Renal cortex interstitium (tissue), 15 donors: ENCODE results near the gene SDHAF2. TPM values are rescaled to one million over a fixed set of nuclear protein-coding genes. Genes with fewer than 3 reads are reported as not detected.
"Not testable (repeated sequence)": the region's sequence is repeated elsewhere in the genome, so short reads cannot be mapped to it uniquely, and the experiment has no call there.

Experiments used
- DNase-seq, 11 donors: peaks; one replicate each; pipeline ENCODE4 v3.0.0-alpha.2; 2013; ENCODE audit warnings: low read depth in 9 of 11, low spot score in 4 of 11; ENCODE audit errors: extremely low read depth in 1 of 11
- long read RNA-seq, 16 experiments: transcript quantifications; one replicate each; lab custom pipeline, GENCODE V29; 2026
- polyA plus RNA-seq, 3 donors: library from polyadenylated mRNA; unstranded; fragments of 120-200 nt; gene quantifications; one replicate each; pipeline ENCODE4 v1.2.1, GENCODE V29; 2013; ENCODE audit not compliant: insufficient read length in 3 of 3

SDHAF2 gene
- 10 to 100 TPM; 50.2 to 53.7 (median 50.4) TPM for polyA plus RNA-seq
- long read RNA-seq, donor 1, transcript SDHAF2-206 (2 exons, 835 nt), result minor isoform, 5 of 37 reads
- long read RNA-seq, donor 1, transcript SDHAF2-201 (4 exons, 2,033 nt), result major isoform, 15 of 37 reads
- long read RNA-seq, donor 1, partial matches to known transcripts, result 13 of 37 reads
- long read RNA-seq, donor 1, other reads (novel, unspliced or antisense), result 0 of 37 reads
- long read RNA-seq, donor 2, transcript SDHAF2-201 (4 exons, 2,033 nt), result major isoform, 28 of 50 reads
- long read RNA-seq, donor 2, transcript SDHAF2-206 (2 exons, 835 nt), result minor isoform, 5 of 50 reads
- long read RNA-seq, donor 2, partial matches to known transcripts, result 13 of 50 reads
- long read RNA-seq, donor 2, other reads (novel, unspliced or antisense), result 0 of 50 reads
- long read RNA-seq, donor 3, transcript SDHAF2-206 (2 exons, 835 nt), result minor isoform, 6 of 35 reads
- long read RNA-seq, donor 3, transcript SDHAF2-201 (4 exons, 2,033 nt), result major isoform, 28 of 35 reads
- long read RNA-seq, donor 3, partial matches to known transcripts, result 0 of 35 reads
- long read RNA-seq, donor 3, other reads (novel, unspliced or antisense), result 0 of 35 reads
- long read RNA-seq, donor 4, transcript SDHAF2-201 (4 exons, 2,033 nt), result major isoform, 12 of 26 reads
- long read RNA-seq, donor 4, transcript SDHAF2-206 (2 exons, 835 nt), result minor isoform, 9 of 26 reads
- long read RNA-seq, donor 4, partial matches to known transcripts, result 0 of 26 reads
- long read RNA-seq, donor 4, other reads (novel, unspliced or antisense), result 0 of 26 reads
- long read RNA-seq, donor 5, result 0 reads
- long read RNA-seq, donor 6, transcript SDHAF2-201 (4 exons, 2,033 nt), result major isoform, 17 of 23 reads
- long read RNA-seq, donor 6, partial matches to known transcripts, result 0 of 23 reads
- long read RNA-seq, donor 6, other reads (novel, unspliced or antisense), result 0 of 23 reads
- long read RNA-seq, donor 7, transcript SDHAF2-201 (4 exons, 2,033 nt), result major isoform, 22 of 40 reads
- long read RNA-seq, donor 7, transcript SDHAF2-206 (2 exons, 835 nt), result minor isoform, 15 of 40 reads
- long read RNA-seq, donor 7, partial matches to known transcripts, result 0 of 40 reads
- long read RNA-seq, donor 7, other reads (novel, unspliced or antisense), result 0 of 40 reads
- long read RNA-seq, donor 8, transcript SDHAF2-201 (4 exons, 2,033 nt), result major isoform, 34 of 53 reads
- long read RNA-seq, donor 8, transcript SDHAF2-206 (2 exons, 835 nt), result minor isoform, 13 of 53 reads
- long read RNA-seq, donor 8, partial matches to known transcripts, result 0 of 53 reads
- long read RNA-seq, donor 8, other reads (novel, unspliced or antisense), result 0 of 53 reads
- long read RNA-seq, donor 9, transcript SDHAF2-201 (4 exons, 2,033 nt), result major isoform, 16 of 21 reads
- long read RNA-seq, donor 9, partial matches to known transcripts, result 0 of 21 reads
- long read RNA-seq, donor 9, other reads (novel, unspliced or antisense), result 0 of 21 reads
- long read RNA-seq, donor 10, transcript SDHAF2-201 (4 exons, 2,033 nt), result major isoform, 22 of 33 reads
- long read RNA-seq, donor 10, transcript SDHAF2-206 (2 exons, 835 nt), result minor isoform, 9 of 33 reads
- long read RNA-seq, donor 10, partial matches to known transcripts, result 0 of 33 reads
- long read RNA-seq, donor 10, other reads (novel, unspliced or antisense), result 0 of 33 reads
- long read RNA-seq, donor 11, transcript SDHAF2-206 (2 exons, 835 nt), result minor isoform, 5 of 21 reads
- long read RNA-seq, donor 11, transcript SDHAF2-201 (4 exons, 2,033 nt), result major isoform, 14 of 21 reads
- long read RNA-seq, donor 11, partial matches to known transcripts, result 0 of 21 reads
- long read RNA-seq, donor 11, other reads (novel, unspliced or antisense), result 0 of 21 reads
- long read RNA-seq, donor 12, transcript SDHAF2-201 (4 exons, 2,033 nt), result major isoform, 20 of 21 reads
- long read RNA-seq, donor 12, partial matches to known transcripts, result 0 of 21 reads
- long read RNA-seq, donor 12, other reads (novel, unspliced or antisense), result 0 of 21 reads
- long read RNA-seq, donor 13, result 0 reads
- long read RNA-seq, donor 14, transcript SDHAF2-201 (4 exons, 2,033 nt), result major isoform, 22 of 34 reads
- long read RNA-seq, donor 14, transcript SDHAF2-206 (2 exons, 835 nt), result minor isoform, 10 of 34 reads
- long read RNA-seq, donor 14, partial matches to known transcripts, result 0 of 34 reads
- long read RNA-seq, donor 14, other reads (novel, unspliced or antisense), result 0 of 34 reads
- long read RNA-seq, donor 15, partial matches to known transcripts, result 0 of 6 reads
- long read RNA-seq, donor 15, other reads (novel, unspliced or antisense), result 0 of 6 reads
- long read RNA-seq, donor 16, transcript SDHAF2-206 (2 exons, 835 nt), result minor isoform, 23 of 95 reads
- long read RNA-seq, donor 16, transcript SDHAF2-201 (4 exons, 2,033 nt), result major isoform, 60 of 95 reads
- long read RNA-seq, donor 16, partial matches to known transcripts, result 8 of 95 reads
- long read RNA-seq, donor 16, other reads (novel, unspliced or antisense), result 0 of 95 reads

DNA sequence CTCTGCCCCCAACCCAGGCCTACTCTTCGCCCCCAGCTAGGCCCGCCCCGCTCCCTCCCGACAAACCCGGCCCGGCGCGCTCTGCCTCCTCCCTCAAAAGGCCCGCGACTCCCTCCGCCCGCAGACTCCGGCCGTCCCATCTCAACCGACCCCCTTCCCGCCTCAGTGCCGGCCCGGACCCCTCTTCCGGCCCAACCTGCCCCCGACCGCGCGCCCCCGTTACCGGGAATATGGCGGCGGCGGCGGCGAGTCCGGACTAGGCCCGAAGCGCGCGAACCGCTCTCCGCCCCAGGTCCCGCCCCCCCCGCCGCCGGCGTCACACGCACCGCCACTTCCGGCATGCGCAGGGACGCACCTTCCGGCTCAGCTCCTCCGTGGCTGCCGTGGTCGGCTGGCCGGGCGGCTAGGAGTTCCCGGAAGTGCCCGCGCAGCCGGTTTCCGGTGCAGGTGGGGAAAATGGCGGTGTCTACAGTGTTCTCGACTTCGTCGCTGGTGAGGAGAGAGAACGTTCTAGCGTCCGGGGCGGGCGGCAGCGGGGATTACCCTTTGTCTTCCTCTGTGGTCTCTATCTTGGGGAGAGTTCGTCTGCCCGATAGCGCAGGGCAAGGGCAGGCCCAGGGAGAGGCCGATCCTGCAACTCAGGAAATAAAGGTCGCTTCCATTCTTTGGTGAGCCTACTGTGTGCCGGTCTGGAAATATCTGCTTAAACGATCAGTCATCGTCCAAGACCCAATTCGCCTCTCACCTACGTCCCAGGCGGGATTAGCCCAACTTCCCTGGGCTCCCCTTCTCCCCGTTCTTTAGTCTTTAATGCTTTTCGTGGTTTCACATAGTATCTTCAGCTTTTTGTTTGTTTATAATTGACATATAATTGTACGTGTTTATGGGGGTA lies at the start of gene SDHAF2, which contains the start of gene CPSF7:
Gene SDHAF2 (plus strand): TSS at position 434 of the 892 bp plus-strand sequence. CDS start 23 bp downstream, at position 457.
Gene CPSF7 (minus strand): TSS at position 285 of the 892 bp plus-strand sequence. CDS start 740 bp downstream, outside the sequence.
- peak; percentile 74 to 94 (median 91) for DNase-seq

DNA sequence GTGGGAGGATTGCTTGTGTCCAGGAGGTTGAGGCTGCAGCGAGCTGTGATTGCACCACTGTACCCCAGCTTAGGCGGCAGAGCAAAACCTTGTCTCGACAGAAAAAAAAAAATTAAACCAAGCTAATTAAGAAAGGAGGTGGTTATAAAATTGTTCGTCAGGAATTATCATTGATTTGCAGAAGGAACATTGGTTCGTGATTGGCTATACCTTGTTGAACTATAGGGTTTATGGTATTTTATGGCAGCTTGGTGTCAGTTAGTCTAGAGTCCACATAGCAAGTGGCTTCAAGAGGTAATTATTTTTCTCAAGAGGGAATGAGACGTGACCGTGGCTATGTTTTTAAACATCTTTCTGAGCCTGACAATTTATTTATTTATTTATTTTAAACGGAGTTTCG lies 49.0 kb upstream of the SDHAF2 start:
- no peak for DNase-seq

DNA sequence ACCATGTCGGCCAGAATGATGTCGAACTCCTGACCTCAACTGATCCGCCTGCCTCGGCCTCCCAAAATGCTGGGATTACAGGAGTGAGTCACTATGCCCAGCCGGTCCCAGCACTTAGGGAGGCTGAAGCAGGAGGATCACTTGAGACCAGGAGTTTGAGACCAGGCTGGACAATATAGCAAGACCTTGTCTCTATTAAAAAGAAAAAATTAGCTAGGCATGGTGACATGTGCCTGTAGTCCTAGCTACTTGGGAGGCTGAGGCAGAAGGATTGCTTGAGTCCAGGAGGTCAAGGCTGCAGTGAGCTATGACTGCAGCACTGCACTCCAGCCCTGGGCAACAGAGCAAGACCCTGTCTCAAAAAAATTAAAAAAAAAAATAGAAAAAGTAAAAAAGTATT lies 46.1 kb upstream of the SDHAF2 start:
- DNase-seq, result not testable (repeated sequence)

DNA sequence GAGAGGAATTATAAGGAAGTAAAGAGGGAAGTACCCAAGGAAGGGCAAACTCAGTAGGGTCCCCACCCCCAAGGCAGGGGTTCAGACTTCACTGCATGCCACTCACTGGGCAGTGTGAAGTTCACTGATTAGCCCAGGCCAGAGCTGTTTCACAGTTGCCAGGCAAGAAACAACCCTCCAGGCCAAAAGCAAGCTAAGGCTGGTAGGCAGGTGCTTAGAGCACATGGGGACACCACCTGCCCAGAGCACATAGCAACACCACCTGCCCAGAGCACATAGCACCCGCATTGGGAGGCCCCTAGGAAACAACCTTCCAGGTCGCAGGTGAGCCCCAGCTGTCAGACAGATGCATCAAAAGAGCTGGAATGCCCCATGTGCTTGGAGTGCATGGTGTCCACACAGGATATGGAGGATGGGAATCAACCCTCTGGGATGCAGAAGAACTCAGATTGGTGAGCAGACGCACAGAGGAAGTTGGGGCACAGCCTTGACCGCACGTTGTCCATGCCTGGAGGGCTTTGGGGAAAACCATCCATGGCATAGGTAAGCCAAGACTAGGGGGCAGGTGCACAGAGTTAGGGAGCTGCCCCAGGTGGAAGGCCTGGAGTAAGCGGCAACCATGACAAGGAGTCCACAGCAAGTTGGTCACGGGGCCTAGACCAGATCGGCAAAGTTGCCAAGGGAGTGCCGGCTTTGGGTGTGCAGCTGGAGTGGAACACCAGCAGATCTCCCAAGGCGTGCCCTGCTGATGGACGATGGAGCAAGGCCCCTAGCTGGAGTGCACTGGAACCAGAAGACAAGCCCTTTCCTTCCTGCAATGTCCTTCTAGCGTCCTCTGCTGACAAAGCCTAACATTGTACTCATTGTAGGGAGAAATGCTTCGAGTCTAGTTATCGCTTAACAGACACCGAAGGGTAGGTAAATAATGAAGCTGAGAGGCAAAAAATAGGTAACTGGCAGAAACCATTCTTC lies 45.4 kb upstream of the SDHAF2 start:
- no peak for DNase-seq

DNA sequence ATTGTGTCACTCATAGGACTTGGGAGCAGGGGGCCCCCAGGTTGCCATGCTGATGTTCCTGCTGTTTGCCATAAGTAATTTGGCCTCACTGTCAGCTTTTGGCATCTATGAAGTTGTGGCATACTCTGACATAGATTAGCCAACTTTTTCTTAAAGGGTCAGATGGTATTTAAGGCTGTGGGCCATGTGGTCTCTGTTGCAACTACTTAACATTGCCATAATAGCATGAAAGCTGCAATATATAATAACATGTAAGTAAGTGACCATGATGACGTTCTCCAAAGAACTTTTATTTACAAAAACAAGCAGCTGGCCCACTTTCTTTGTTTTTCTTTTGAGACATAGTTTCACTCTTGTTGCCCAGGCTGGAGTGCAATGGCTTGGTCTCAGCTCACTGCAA lies 39.8 kb upstream of the SDHAF2 start:
- DNase-seq, result no peak

DNA sequence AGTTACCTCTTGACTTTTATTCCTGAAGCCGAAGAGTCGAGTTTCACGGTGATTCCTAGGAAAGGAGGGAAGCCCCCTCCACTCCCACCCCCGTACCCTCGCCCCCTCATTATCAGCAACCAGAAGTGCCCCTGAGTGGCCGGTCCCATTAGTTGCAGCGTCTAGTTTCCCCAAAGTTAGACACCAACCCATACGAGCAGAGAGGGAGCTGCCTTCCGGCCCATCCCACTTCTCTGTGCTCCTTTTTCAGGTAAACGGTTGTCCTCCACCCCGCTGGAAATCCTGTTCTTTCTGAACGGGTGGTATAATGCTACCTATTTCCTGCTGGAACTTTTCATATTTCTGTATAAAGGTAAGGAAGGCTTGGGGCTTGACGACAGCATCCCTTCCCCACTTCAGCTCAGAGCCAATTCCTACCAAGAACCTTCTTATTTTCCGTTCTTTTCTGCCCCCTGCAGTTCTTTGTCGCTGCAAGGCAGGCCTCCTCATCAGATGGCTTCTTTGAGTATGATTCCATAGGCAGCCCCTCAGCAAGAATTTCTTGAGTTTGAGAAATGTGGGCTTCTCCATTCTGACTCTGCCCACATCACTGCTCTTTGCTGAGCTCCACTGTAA lies 36.8 kb upstream of the SDHAF2 start:
- DNase-seq, result peak in 1 of 11 donors; percentile 8

DNA sequence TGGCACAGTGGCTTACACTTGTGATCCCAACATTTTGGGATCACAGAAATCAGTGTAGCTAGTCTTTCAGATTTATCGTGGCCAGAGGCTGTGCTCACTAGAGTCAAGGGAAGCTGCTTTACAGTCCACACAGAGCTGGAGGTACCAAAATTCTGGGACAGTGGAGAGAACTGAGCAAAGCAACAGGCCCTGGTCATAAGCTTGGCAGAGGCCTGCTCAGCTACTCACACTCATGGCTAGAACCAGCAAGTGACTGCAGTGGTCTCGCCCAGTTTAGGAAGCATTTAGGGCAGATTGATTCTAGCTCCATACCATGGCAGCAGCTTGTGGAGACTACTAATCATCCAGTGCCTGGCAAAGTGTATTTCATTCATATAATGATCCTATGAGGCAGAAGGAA lies 28.8 kb upstream of the SDHAF2 start:
- no peak for DNase-seq

DNA sequence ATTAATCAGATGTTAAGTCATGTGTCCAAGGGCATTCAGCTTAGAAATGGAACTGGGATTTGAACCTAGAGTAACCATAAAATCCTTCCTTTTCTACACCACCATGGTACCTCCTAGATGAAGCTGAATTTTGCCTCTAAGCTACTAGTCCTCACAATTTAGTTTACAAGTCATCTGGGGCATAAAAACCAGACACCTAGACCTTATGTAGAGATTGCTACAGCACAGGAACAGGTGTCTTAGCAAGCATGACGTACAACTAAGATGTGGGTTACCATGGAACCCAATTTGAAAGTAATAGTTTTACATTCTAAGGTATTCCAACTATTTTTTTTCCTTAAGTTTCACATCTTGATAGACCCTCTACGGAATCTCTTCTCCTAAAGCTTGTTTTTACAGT lies 28.4 kb upstream of the SDHAF2 start:
- no peak for DNase-seq

DNA sequence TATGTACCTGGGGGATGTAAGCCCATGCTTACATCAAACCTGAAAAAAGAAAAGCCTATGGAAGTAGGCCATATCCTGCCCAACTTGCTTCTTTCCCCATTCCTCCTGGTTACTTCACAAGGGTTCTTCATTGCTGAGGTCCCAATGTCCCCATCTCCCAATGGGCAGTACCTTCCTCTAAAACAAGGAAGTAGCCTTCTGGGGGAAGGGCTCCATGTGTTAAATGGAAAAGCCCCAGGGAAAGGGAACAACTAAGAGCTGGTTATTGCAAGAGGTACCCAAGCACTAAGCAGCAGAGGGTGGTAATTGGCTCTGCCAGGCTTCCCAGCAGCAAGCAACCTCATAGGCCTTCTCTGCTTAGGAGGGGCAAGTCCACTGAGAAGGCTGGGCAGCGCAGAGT lies 26.3 kb upstream of the SDHAF2 start:
- DNase-seq, result no peak

DNA sequence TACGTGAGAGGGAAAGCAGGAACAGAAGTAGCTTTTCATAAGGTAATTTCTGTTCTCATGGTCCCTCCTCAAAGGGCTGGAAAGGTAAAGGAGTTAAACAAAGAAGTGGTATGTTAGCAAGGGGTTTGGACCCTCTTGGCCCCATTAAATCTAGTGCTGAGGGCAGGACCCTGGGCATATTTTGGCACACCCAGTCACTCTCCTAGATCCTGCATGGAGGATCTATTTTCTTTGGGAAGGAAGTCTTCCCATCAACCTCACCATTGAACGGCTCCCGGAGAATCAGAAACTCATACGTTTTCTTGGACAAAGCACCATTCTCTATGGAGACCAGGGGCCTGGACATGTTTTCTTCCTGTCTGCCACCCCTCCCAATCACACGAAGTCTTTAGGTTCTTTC lies 25.8 kb upstream of the SDHAF2 start:
- DNase-seq, result no peak

DNA sequence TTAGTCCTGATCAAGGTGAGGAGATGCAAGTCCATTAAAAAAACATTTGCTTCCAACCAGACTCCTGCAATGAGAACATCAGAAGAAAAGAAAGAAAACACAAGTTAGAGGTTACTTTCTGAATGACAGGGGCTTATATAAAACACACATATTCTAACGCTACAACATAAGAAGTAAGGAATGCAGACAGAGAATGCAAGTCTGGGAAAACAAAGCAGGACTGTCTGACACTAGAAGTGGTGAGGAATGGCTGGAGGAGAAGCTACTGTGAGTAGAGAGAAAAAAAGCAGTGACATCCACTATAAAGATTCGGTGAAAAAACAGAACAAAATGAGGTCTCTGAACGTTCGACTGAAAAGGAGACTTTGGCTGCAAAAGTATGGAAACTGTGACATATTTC lies 25.3 kb upstream of the SDHAF2 start:
- no peak for DNase-seq

DNA sequence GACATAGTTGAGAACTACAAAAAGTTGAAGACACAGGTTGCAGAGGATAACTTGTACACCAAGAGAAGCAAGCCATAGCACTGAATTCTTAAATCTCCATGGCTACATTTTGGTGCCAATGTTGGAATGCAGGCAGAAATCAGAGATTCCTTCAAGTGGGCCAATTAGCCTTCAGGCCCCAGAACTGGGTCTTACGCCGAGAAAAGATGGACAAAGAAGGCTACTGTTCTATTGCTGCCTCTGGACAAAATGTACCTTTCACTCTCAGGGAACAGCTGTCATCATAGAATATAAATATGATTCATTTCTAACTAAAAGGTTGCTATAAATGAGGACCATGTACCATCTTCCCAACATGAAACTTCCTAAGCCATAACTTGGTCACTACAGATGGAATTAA lies 23.9 kb upstream of the SDHAF2 start:
- no peak for DNase-seq

DNA sequence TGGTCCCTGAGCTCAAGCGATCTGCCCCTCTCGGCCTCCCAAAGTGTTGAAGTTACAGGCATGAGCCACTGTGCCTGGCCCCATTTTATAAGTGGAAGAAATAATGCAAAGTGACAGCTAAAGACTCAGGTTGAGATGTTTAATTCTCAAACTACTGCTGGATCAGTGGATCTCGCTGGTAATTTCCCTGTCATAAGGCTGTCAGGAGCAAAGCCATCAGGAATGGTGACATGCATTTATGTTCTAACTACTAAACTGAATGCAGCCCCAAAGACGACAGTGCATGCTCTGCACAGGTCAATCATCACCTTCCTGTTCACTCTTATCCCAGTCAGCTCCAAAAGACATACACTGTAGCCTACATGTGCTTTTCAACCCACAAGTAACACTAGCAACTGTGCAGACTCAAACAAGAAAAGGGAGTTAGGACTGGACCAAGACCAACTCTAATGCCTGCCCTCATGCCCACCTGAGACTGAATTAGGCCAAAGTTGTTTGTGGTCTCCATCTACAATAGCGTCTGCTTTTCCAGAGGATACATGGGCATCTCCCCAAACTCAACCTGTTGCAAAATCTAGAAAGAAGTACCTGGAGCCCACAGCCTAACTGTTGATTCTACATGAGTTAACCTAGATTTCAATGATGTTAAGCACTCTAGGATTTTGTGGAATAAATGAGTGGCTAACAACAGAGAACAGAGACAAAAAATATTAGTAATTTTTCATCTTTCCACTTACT lies 22.8 kb upstream of the SDHAF2 start:
- no peak for DNase-seq

DNA sequence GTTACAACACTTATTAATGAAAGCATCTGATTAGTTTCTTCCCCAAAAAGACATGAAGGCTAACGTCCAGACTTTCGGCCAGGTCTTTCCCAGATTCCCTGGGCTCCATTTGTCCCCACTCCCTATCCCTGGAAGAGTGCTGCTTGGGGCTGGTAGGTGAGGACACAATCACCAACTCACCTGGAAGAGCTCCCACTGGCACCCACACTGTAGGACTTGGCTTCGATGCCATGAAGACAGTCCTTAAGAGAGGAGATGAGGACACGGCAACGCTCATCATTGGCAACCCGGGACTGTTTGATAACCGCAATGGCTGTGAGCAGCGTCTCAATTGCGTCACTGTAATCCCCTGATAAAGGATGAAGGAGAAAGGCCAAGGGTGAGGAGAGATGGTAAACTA lies 18.3 kb upstream of the SDHAF2 start:
- DNase-seq, result no peak
